NT2/D1 (cell line): ENCODE data around the gene KRTAP20-3.

ENCODE experiments used
- DNase-seq: peaks from one replicate; pipeline ENCODE4 v3.0.0-alpha.2; 2011; ENCODE audit warnings: low read depth, low spot score
- H3K27me3 ChIP-seq: 2 replicates; pipeline ENCODE4 v1.6.0; 2011; ENCODE audit warnings: mild to moderate bottlenecking; ENCODE audit not compliant: insufficient read length, insufficient read depth
- H3K36me3 ChIP-seq: 2 replicates; pipeline ENCODE4 v1.6.1; 2011; ENCODE audit warnings: mild to moderate bottlenecking, low read length, mixed read lengths; ENCODE audit not compliant: insufficient read depth, insufficient read length
- H3K4me1 ChIP-seq: 2 replicates; pipeline ENCODE4 v1.5.1; 2011; ENCODE audit not compliant: insufficient read depth, insufficient read length
- H3K4me3 ChIP-seq: 2 replicates; pipeline ENCODE4 v1.5.1; 2011; ENCODE audit warnings: low read depth; ENCODE audit not compliant: insufficient read length
- H3K9ac ChIP-seq: 2 replicates; pipeline ENCODE4 v1.6.0; 2011; ENCODE audit warnings: low read depth; ENCODE audit not compliant: insufficient read length
- H3K9me3 ChIP-seq: 2 replicates; pipeline ENCODE4 v1.5.1; 2011; ENCODE audit warnings: mild to moderate bottlenecking, low read length; ENCODE audit not compliant: insufficient read depth
- SUZ12 ChIP-seq: IDR thresholded peaks from 2 replicates; pipeline ENCODE4 v1.6.1; 2011; ENCODE audit not compliant: insufficient read length, insufficient read depth; ENCODE audit errors: extremely low read depth
- YY1 ChIP-seq: IDR thresholded peaks from 2 replicates; pipeline ENCODE4 v1.6.1; 2011; ENCODE audit not compliant: insufficient read length, insufficient read depth
- ZNF274 ChIP-seq: IDR thresholded peaks from 2 replicates; pipeline ENCODE4 v1.6.1; 2011; ENCODE audit warnings: mild to moderate bottlenecking, low read depth, low read length

The KRTAP20-3 gene

DNA sequence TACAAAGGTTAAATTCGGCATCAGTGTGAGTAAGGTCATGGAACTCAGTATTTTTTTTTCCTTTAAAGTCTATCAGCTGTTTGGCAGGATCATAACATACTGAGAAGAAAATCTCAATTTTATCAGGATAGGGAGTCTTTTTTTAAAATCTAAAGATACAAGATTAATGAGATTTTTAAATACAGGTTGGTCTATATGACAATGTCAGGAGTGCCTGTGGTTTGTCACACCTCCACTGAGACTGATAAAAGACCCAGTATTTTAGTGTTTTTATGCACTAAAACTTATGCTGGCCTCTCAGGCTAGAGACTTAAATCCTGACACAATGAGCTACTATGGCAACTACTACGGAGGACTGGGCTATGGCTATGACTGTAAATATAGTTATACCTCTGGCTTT lies at the start of gene KRTAP20-3:
TSS of gene KRTAP20-3 (plus strand) at position 301 of the 400 bp plus-strand sequence.
- TF ChIP-seq YY1, result no peak
- no peak for TF ChIP-seq SUZ12
- TF ChIP-seq ZNF274, result no peak
- Histone ChIP-seq H3K9me3 (no peaks in the 10 kb centered on the region), H3K4me3 (no peak within 1 kb of the TSS), H3K9ac (no peak within 1 kb of the TSS), H3K36me3 (no peaks in the 10 kb centered on the region), H3K27me3 (no peaks in the 10 kb centered on the region), H3K4me1 (no peaks in the 10 kb centered on the region)
- no peak for DNase-seq

DNA sequence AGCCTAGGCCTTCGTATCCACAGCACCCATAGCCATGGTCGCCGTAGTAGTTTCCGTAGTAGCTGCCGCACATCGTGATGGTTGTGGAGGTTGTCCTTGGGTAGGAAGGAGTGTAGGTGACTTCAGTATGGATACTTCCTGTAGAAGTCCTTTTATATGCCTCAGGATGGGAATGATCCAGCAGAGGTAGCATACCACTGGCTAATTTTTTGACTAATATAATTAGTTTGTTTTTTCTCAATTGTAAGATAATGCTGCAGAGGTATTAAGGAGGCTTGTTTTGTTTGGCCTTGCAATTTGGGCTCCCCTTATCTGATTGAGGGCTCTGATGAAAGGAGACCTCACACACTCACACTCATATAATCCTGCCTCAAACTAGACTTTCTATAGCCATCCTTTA lies 43.9 kb upstream of the KRTAP20-3 start, which contains the start of gene KRTAP6-2:
TSS of gene KRTAP6-2 (minus strand) at position 101 of the 400 bp plus-strand sequence. CDS start at position 73, 28 bp downstream.
- Histone ChIP-seq H3K4me1 (no peaks in the 10 kb centered on the region), H3K4me3 (no peak within 1 kb of the TSS), H3K27me3 (no peaks in the 10 kb centered on the region), H3K9me3 (no peaks in the 10 kb centered on the region), H3K36me3 (no peaks in the 10 kb centered on the region), H3K9ac (no peak within 1 kb of the TSS)
- DNase-seq, result no peak
- TF ChIP-seq SUZ12 (no peak), ZNF274 (no peak), YY1 (no peak)

- Histone ChIP-seq H3K27me3 (no peaks in the 10 kb centered on the region), H3K9me3 (no peaks in the 10 kb centered on the region), H3K4me1 (no peaks in the 10 kb centered on the region), H3K9ac (no peak within 1 kb of the TSS), H3K36me3 (no peaks in the 10 kb centered on the region), H3K4me3 (no peak within 1 kb of the TSS)
- DNase-seq, result no peak
- TF ChIP-seq ZNF274 (no peak), YY1 (no peak), SUZ12 (no peak)
Measured at GRCh38 chr21:30600787-30601186, 41.9 kb upstream of the KRTAP20-3 start, which contains the start of gene KRTAP22-1. Gene KRTAP22-1 (plus strand): TSS chr21:30601087.

DNA sequence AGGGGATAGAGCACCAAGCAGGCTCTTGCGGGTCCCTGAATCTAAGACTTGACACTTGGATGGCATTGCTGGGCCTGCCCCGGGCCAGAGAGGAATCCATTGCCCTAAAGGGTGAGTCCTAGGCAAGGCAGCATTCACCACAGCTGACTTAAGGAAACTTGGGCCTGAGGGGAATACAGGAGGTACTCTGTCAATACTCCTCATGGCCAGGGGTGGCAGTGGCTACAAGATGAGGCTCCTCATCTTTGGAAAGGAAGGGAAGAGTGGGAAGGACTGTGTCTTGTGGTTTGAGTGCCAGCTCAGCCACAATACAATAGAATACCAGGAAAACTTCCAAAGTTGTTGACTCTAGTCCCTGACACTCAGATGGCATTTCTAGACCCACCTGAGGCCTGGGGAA lies 36.7 kb upstream of the KRTAP20-3 start:
- DNase-seq, result peak; percentile 20
- Histone ChIP-seq H3K9ac (no peak overlapping the region), H3K4me3 (no peak overlapping the region), H3K27me3 (no peaks in the 10 kb centered on the region), H3K9me3 (no peaks in the 10 kb centered on the region), H3K4me1 (no peaks in the 10 kb centered on the region), H3K36me3 (no peaks in the 10 kb centered on the region)
- TF ChIP-seq ZNF274 (no peak), SUZ12 (no peak), YY1 (no peak)

- H3K36me3 ChIP-seq, result no peaks in the 10 kb centered on the region
- DNase-seq, result no peak
Measured at GRCh38 chr21:30612132-30612531, 30.5 kb upstream of the KRTAP20-3 start.

GRCh38 chr21:30613836-30614235 lies 28.8 kb upstream of the KRTAP20-3 start, which contains the start of gene KRTAP6-1:
Gene KRTAP6-1 (minus strand): TSS chr21:30613930. CDS start chr21:30613904, 26 bp downstream.
- Histone ChIP-seq H3K9me3 (no peaks in the 10 kb centered on the region), H3K27me3 (no peaks in the 10 kb centered on the region), H3K9ac (no peak within 1 kb of the TSS), H3K4me3 (no peak within 1 kb of the TSS), H3K36me3 (no peaks in the 10 kb centered on the region), H3K4me1 (no peaks in the 10 kb centered on the region)
- TF ChIP-seq ZNF274, result no peak
- no peak for TF ChIP-seq YY1
- TF ChIP-seq SUZ12, result no peak
- DNase-seq, result no peak

More at GRCh38 chr21:30612132-30612531, 30.5 kb upstream of the KRTAP20-3 start:
- Histone ChIP-seq H3K9ac (no peak overlapping the region), H3K4me3 (no peak overlapping the region), H3K4me1 (no peaks in the 10 kb centered on the region), H3K27me3 (no peaks in the 10 kb centered on the region), H3K9me3 (no peaks in the 10 kb centered on the region)
- TF ChIP-seq ZNF274, result no peak
- no peak for TF ChIP-seq YY1
- no peak for TF ChIP-seq SUZ12

- Histone ChIP-seq H3K9me3 (no peaks in the 10 kb centered on the region), H3K9ac (no peak overlapping the region), H3K4me1 (no peaks in the 10 kb centered on the region), H3K36me3 (no peaks in the 10 kb centered on the region), H3K27me3 (no peaks in the 10 kb centered on the region), H3K4me3 (no peak overlapping the region)
- no peak for TF ChIP-seq ZNF274
- TF ChIP-seq YY1, result no peak
- no peak for TF ChIP-seq SUZ12
- DNase-seq, result no peak
Measured at GRCh38 chr21:30615199-30615598, 27.5 kb upstream of the KRTAP20-3 start.

GRCh38 chr21:30616125-30616524 lies 26.5 kb upstream of the KRTAP20-3 start, which contains the start of gene KRTAP20-1:
Gene KRTAP20-1 (plus strand): TSS chr21:30616425. CDS start chr21:30616455, 30 bp downstream.
- Histone ChIP-seq H3K27me3 (no peaks in the 10 kb centered on the region), H3K9me3 (no peaks in the 10 kb centered on the region), H3K9ac (no peak within 1 kb of the TSS), H3K4me1 (no peaks in the 10 kb centered on the region), H3K36me3 (no peaks in the 10 kb centered on the region), H3K4me3 (no peak within 1 kb of the TSS)
- TF ChIP-seq SUZ12 (no peak), ZNF274 (no peak)
- no peak for DNase-seq
